Caki2 (cell line): ENCODE measurements around the gene GPR141. TPM values are rescaled to one million over a fixed set of nuclear protein-coding genes. Genes with fewer than 3 reads are reported as not detected.
"Not testable (repeated sequence)": the region's sequence is repeated elsewhere in the genome, so short reads cannot be mapped to it uniquely, and the experiment has no call there.

Experiments
- DNase-seq: peaks from one replicate; pipeline ENCODE4 v3.0.0-alpha.2; 2015; ENCODE audit warnings: low read depth
- in situ Hi-C: cut with HindIII; loops from 2 replicates; pipeline ENCODE4 v1.10.0; 2016; ENCODE audit warnings: low sequenced_read_pairs, low pct_unique_long_range_greater_than_20kb, mixed read lengths
- total RNA-seq: library from RNA; depleted of rRNA; stranded (reverse); fragments of >200 nt; shearing (Covaris generic); gene quantifications from 2 replicates; pipeline ENCODE4 v1.2.3, GENCODE V29; 2014; ENCODE audit warnings: low replicate concordance

GPR141 gene
- total RNA-seq, 1 experiment from 2014 or later = not detected

DNA sequence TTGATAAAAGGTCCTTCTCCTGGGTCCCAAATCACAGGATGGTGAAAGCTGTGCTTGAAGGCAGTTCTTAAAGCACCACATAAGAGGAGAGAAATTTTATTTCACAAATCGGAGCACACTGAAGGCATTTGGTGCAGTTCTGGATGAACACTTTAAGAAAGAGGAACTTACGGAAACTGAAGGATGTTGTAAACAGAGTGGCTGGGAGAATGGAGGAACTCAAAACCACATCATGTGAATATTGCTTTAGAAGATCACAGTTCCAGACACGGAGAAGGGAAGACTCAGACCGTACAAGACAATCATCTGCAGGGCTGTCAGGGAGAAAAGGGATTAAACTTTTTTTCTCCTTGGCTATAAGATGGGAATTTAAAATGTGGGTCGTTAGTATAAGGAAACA, 9.0 kb upstream of the GPR141 start:
- no peak for DNase-seq
- in situ Hi-C loops = no loop called here

DNA sequence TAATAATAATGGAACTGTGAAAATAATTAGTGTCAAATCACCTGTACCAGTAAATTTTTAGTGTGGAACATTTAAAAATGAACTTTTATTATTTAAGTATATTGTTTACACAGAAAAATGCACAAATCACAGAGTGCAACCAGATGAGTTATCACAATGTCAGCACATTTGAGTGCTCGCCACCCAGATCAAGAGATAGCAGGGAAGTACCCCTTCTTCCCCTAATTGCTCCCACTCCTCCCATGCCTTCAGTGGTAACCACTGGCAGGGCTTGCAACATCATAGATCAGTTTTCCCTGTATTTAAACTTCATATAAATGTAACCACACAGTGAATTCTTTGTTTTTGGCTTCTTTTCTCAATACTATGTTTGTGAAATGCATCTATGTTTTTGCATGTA, 7.8 kb upstream of the GPR141 start:
- no peak for DNase-seq
- in situ Hi-C loops = no loop called here

DNA sequence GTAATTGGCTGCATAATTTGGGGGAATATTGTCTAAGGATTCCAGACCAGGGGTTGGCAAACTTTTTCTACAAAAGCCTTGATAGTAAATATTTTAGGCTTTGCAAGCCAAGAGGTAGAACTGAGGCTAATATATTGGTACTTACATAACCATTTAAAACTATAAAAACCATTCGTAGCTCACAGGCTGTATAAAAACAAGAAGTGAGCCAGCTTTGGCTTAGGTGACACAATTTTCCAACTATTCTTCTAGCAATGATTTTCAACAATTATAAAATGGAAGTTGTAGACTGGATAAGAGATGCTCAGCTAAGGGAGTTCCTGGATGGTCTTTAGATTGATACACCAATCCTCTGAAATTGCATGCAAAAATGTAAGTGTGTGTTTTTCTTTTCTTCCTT, 1.4 kb downstream of the GPR141 start:
- DNase-seq = no peak
- in situ Hi-C loops = no loop called here

DNA sequence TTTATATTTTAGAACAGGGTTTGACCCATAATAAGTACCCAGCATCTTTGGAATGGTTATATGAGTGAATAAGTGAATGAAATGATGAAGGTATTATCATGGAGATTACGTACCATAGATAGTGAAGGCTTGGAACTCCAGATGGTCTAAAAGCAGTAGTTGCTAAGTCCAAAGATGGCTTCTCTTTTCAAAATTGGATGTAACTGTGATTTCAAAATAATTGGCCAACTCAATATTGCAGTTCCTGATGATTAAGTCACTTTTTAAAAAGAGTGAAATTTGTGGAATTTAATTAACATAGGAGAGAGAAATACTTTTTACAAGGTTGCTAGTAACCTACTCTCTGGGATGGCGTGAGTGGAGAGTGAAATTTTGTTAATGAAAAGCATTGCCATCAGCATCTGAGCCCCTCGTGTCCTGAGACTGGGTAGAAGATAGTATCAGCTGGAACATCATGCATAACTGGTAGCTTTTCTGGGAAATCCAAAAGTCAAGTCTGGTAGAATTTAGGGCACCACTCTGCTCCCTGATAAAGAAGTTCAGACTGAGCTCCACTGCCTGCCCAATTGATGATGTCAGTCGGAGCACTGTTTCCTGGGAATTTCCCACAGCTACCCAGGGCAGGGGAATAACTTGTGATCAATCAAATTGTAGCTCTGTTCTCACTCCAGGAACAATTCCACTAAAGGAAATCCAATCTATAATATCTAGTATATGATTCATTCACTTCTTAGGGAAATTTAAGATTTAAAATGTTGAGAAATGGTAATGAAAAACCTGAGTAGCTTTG, 3.2 kb downstream of the GPR141 start:
- in situ Hi-C loops = no loop called here
- no peak for DNase-seq

DNA sequence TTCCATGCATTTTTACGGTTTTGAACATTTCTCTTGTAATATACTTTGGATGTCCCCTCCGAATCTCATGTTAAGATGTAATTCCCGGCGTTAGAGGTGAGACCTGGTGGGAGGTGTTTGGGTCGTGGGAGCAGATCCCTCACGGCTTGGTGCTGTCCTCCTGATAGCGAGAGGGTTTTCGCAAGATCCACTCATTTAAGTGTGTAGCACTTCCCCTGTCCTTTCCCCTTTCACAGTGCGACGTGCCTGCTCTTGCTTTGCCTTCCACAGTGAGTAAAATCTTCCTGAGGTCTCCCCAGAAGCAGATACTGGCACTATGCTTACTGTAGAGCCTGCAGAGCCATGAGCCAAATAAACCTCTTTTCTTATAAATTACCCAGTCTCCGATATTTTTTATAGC, 6.6 kb downstream of the GPR141 start:
- in situ Hi-C loops = no loop called here
- DNase-seq = no peak

DNA sequence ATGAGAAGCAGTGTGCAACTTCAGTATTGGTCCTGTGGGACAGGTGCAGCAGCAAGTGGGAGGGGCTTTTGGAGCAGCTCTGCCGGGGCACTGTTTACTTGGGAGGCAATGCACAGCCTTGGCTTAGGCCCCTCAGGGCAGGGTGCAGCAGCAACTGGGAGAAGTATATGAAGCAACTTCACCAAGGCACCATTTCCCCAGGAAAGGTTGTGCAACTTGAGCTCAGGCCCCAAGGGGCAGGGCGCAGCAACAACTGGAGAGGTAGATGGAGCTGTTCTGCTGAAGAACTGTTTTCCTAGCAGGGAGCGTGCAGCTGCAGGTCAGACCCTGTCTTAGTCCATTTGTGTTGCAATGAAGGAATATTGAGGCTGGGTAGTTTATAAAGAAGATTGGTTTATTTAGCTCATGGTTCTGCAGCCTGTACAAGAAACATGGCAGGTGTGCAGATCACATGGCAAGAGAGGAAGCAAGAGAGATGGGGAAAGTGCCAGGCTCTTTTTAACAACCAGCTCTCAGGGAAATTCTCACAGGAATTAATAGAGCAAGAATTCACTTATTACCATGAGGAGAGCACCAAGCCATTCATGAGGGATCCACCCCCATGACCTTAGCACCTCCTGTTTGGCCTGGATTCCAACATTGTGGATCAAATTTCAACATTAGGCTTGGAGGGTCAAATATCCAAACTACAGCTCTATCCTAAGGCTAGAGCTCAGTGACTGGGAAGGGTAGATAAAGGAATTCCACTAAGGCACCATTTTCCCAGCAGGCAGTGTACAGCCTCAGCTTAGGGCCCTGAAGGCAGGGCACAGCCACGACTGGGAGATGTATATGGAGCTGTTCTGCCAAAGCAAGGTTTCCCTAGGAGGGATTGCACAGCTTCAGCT, 10.9 kb downstream of the GPR141 start:
- no peak for DNase-seq

DNA sequence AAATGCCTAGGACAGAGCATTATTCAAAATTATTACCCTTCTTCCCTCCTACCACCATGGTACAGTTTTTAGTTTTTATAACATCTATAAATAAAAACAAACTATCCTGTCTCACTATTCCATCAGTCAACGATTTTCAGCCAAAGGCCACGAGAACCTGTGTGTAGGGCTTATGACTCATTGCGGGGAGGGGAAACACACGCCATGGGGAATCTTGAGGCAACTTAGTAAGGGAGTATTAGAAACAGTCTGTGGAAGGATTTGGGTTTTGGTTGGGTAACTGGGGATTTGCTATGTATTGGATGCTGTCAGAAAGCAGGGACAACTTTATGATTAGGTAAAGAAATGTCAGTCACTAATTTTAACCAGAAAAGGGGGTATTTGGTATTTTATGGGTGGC, 14.7 kb downstream of the GPR141 start:
- in situ Hi-C loops = no loop called here
- DNase-seq = no peak

More for the DNA sequence above, 10.9 kb downstream of the GPR141 start:
- in situ Hi-C loops = no loop called here

DNA sequence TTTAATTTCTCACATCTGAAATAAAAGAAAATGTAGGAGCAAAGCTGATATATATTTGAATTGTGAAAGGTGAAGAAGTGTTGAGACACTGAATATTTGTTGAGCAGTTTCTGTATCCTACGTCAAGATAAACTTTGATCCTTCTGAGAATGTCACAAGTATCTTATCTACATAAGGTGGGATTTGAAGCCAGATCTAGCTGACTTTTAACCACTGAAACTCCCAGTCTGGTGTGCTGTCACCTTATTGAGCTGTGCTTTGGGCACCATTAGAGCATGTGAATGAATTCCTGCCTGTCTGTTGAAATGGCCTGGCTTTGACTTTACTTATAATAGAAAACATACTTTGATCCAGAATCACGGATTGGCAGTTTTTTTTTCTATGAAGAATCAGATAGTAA, 15.2 kb downstream of the GPR141 start:
- DNase-seq = no peak
- in situ Hi-C loops = no loop called here

DNA sequence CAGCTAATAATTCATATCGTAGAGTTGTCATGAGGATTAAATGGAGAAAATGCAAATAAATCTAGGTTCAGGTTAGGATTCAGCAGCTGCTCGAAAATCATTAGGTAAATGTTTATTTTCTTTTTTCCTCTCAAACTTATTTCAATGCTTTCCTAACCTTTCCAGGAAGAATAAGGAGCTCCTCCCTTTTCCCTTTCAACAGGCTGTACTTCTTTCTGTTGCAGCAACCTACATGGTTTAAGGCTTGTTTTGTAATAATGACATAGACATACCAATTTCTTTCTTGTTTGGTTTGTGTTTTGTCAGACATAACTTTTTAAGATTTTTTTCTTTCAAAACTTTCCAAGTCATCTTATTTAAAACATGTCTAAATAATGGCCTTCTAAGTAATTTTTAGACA, 18.2 kb downstream of the GPR141 start:
- no peak for DNase-seq
- in situ Hi-C loops = no loop called here

DNA sequence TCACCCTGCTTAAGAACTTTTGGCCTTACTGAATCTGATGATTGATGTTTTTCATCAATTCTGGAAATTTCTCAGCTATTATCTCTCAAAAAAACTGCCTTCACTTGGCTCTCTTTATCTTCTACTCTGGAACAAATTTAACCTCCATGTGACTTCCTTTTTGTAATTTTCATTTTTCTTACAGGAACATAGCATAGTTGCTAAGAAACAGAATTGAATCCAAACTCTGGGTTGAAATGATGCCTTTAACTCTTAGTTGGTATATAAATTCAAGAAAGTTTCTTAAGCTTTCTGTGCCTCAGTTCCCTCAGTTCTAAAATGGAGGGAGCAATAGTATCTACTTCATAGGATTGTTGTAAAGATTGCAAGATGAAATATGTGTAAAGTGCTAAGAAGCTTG, 19.8 kb downstream of the GPR141 start:
- in situ Hi-C loops = no loop called here
- no peak for DNase-seq

DNA sequence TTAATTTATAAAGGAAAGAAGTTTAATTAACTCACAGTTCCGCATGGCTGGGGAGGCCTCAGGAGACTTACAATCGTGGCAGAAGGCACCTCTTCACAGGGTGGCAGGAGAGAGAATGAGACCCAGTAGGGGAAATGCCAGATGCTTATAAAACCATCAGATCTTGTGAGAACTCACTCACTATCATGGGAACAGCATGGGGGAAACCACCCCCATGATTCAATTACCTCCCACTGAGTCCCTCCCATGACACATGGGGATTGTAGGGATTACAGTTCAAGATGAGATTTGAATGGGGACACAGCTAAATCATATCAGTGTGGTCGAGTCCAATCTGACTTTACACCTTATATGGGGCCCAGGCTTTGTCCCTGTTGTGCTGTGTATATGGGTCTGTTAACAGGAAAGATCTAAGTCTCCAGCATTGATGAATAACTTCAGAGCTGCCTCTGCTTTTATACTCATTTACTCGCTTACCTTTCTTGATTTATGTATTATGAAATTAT, 20.8 kb downstream of the GPR141 start:
- in situ Hi-C loops, DNase-seq: not testable (repeated sequence)

DNA sequence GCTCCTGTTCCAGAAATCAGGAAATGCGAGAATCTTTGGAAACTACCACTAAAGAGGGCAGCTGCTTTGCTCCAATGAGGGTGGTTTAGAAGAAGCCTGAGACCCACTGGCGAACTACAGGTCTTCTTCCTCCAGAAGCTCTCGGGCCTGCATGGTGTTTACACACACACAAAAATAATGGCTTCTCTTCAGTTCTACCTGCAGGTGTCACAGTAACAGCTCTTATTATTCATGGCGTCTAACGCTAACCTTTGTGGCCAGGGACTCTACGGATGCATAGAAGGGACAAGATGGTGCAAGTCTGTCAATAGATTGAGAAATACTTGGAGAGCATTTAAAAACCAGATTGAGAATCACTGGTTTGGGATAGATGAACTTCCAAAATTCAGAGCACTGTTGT, 22.4 kb downstream of the GPR141 start:
- in situ Hi-C loops = no loop called here
- DNase-seq = no peak

DNA sequence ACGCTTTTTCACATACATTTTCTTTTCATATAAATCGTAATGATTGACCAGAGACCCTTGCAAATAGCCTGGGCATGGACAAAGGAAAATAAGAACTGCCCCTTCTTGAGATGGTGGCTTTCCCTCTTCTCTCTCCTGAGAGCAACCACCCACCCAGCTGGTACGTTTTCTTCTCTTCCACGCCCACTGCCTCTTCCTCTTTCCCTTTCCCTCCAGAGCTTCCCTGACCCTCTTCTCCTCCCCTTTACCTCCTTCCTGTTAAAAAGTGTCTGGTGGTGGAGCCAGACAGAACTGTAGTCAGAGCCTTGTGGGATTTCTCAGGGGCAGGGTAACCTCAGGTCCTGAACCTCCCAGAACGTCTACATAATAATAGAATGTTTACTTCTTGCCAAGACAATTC, 23.2 kb downstream of the GPR141 start:
- no peak for DNase-seq
- in situ Hi-C loops = no loop called here

DNA sequence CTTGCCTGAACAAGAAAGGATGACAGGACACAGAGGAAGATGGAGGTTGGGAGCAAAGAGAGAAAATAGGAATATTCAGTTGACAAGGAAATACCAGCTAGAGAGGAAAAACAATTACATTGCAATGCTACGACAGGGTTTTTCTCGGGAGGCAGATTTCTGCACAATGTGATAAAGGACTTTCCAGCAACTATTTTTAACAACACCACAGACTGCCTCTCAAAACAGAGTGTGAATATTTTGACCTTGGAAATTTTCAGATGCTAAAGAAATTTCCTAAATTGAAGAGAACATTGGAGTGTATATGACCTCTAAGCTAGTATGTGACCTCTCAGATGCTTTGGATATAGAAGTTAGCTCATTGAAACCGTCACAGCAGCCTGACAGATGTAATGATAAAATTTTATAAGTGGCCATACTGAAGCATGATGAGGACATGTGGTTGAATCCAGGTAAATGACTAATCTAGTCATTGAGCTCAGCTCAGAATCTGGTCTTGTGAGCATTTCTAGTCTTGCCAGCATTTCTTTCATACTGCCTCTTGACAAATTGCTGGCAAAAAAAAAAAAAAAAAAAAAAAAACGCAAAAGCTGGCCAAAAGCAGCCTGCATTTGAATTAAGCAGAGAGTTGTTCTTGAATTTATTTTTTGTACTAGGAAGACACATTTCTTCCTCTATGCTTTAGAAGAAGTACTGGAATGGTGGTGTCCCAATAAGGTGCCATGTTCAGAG, 24.4 kb downstream of the GPR141 start:
- no peak for DNase-seq
- in situ Hi-C loops = no loop called here

DNA sequence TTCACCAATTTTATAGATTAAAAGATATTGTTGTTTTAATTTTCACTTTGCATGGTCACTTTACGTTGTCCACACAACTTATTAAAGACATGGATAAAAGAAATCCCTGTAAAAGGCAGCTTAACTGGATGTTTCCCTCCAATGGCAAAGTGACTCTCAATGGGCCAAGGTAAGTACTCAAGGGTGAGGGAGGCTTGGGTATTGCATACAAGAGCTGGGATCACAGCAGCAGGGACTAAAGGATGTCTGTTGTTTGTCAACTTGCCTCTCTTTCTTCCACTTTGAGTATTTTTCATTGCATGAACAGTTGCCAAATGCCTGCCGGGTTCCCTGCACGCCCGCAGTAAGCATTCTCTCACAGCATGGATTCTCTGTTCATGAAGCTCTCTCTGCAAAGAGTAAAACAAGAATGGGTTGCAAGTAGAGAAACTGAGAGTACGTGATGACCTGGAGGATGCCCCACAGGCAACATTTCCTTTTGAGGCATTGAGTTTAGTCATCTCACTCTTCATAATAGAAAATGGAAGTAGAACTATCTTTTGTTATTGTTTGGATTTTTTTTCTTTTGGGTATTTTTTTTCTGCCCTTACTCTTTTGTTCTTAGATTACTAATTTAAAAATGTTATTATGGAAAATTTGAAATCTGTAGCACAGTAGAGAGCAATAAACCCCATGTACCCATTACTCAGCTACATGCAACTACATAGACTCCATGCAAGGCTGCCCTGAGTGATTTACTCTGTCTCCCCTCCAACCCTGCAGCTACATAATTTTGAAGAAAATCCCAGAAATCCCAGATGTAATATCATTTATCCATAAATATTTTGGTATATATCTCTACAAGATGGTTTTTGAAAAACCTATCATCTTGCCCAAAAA, 26.3 kb downstream of the GPR141 start:
- in situ Hi-C loops = no loop called here
- DNase-seq = no peak

DNA sequence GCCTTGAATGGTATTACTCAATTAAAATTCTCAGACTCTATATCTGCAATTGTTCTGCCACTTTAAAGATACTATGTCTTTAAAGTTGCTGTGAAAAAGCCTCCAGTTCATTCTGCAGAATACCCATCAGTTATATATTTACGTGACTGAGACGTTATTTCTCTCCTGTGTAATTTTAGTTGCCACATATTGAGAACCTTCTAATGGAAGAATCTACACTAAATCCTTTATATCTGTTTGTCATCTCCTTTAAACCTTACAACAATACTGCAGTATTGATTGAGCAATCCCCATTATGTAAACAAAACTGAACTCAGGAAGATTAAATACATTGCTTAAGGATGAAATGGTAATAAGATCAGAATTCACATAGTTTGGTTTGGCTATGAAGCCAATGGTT, 30.0 kb downstream of the GPR141 start:
- in situ Hi-C loops = no loop called here
- DNase-seq = no peak

DNA sequence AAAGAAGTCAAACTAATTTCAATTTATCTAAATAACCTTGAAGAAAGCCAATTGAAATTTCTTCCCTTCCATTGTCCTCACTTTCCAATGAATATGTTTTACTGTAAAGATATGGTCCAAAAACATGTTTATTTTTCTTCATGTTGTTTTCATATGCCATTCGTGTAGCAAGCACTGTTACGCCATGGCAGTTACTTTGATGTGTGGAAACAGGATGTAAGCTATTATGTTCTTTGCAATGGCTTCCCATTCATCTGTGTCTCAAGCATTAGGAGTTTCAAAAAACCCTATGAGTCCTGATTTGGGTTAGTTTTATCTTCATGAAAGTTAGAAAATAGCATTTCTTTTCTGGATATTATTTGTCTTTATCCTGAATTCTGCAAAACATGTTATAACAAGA, 31.0 kb downstream of the GPR141 start:
- in situ Hi-C loops = no loop called here
- no peak for DNase-seq

DNA sequence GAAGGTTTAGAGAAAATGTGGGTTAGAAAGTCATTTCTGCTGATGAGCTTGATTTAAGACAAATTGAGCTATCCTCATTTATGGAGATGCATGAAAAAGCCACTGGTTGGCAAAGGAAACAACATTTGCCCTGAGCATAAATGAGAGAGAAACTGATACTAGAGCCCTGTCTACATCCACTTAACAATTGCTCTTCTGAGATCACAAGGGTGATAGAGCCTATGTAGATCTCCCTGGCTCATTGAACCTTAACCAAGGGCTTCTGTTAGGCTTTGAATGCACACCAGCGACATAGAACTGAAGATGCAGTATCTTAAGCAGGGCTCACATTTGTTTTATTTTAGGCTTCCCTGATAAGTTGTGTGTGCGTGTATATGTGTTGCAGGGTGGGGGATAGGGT, 35.0 kb downstream of the GPR141 start:
- DNase-seq = no peak
- in situ Hi-C loops = no loop called here
